NCI-H1436 treated with DMSO at 0.1 percent for 48 hours (cell line): ENCODE results near the gene EHMT2.
"Not testable (repeated sequence)": the region's sequence is repeated elsewhere in the genome, so short reads cannot be mapped to it uniquely, and the experiment has no call there.

Experiments
- DNase-seq: peaks from one replicate; lab custom pipeline; 2025; lab: John Stamatoyannopoulos, UW

EHMT2 gene

GRCh38 chr6:31915351-31915750 lies 17.9 kb upstream of the EHMT2 start:
- DNase-seq = no peak

- no peak for DNase-seq
Observed at GRCh38 chr6:31911826-31912585, 14.5 kb upstream of the EHMT2 start.

DNA sequence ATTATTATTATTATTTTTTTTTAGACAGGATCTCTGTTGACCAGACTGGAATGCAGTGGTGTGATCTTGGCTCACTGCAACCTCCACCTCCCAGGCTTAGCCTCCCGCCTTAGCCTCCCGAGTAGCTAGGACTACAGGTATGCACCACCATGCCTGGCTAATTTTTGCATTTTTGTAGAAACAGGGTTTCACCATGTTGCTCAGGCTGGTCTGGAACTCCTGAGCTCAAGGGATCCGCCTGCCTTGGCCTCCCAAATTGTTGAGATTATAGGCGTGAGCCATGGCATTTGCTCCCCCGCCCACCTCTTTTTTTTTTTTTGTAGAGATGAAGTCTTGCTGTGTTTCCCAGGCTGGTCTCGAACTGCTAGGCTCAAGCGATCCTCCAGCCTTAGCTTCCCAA lies 11.8 kb upstream of the EHMT2 start:
- DNase-seq = not testable (repeated sequence)

DNA sequence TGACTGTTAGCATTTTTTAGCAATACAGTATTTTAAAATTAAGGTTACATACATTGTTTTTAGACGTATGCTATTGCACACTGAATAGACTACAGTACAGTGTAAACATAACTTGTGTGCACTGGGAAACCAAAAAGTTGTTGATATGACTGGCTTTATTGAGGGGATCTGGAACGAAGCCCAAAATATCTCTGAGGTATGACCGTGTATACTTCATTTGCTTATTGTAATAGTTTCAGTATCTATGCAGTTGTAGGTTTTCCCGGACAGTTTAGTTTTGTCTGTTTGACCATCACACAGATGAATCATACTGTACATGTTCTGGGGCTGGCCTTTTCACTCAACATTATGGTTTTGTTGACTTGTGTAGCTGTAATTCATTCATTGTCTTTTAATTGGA lies 11.3 kb upstream of the EHMT2 start:
- no peak for DNase-seq

- not testable (repeated sequence) for DNase-seq
Observed at GRCh38 chr6:31908255-31908654, 10.8 kb upstream of the EHMT2 start.

DNA sequence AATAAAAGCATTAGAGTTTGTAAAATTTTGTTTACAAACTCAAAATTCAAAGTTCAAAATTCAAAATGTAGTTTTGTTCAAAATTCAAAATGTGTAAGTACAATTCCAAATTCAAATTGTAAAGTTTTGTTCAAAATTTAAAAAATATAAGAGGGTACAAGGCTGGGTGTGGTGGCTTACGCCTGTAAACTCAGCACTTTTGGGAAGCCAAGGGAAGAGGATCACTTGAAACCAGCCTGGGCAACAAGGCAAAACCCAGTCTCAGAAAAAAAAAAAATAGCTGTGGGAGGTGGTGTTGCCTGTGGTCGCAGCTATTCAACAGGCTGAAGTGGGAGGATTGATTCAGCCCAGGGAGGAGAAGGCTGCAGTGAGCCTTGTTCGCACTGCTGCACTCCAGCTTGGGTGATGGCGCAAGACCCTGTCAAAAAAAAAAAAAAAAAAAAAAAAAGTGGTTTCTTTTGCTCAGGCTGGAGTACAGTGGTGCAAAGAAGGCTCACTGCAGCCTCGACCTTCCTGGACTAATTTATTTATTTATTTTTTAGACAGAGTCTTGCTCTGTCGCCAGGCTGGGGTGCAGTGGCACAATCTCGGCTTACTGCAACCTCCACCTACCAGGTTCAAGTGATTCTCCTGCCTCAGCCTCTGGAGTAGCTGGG lies 9.8 kb upstream of the EHMT2 start:
- no peak for DNase-seq

- DNase-seq = not testable (repeated sequence)
Observed at GRCh38 chr6:31906727-31907126, 9.2 kb upstream of the EHMT2 start.

DNA sequence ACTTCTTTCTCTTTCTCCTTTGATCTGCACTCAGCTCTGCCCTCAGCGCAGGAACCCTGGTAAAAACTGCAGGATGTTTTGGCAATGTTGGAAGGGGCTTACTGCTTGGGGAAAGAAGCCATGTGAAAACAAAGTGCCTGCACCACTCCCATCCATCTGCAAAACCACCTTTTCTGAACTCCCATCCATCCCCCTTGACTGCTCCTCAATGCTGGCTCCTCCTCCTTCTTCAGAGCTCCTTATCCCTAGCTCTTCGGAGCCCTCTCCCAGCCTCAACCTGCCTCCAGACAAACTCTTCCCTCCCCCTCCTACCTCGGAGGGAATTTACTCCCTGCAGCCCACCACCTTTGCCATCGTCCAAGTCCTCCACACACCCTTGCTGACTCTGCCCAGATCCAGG lies 8.6 kb upstream of the EHMT2 start:
- no peak for DNase-seq

- DNase-seq = no peak
Observed at GRCh38 chr6:31905041-31905440, 7.5 kb upstream of the EHMT2 start.

GRCh38 chr6:31903957-31904356 lies 6.5 kb upstream of the EHMT2 start:
- no peak for DNase-seq

DNA sequence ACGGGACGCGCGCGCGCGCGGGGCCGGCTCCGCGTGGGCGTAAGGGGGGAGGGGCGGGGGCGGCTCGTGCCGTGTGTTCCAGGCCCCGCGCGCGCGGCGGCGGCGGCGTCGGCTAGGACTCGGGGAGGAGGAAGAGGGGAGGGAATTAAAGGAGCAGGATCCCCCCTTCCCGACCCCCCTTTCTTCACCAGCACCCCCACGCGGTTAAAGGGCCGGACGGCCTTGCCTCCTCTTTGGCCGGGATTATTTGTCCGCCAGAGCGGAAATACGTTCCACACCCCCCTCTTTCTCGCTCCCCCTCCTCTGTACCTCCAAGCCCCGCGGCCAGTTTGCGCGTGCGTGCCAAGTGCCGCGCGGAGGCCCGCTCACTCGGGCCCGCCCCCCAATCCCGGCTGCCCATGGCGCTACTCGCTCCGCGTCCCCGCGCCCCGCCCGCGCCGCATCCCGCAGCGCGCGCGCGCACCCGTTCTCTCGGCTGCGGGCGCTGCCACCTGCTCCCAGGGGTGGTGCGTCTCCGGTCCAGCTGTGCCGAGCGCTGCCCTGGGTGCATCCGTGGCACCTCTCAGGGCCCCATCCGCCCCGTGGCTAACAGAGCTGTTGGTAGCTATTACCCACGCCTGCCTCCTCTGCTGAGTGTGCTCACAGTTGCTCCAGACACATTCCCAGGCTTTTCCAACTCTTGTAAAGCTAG lies 4.6 kb upstream of the EHMT2 start, which contains the start of gene ZBTB12:
Gene ZBTB12 (minus strand): TSS at position 134 of the 691 bp plus-strand sequence. CDS start 781 bp downstream, outside the sequence.
- peak; percentile 67 for DNase-seq

GRCh38 chr6:31901415-31901952 lies 4.0 kb upstream of the EHMT2 start:
- no peak for DNase-seq

GRCh38 chr6:31900917-31901414 lies 3.5 kb upstream of the EHMT2 start:
- DNase-seq = no peak

- DNase-seq = no peak
Observed at GRCh38 chr6:31899882-31900722, 2.6 kb upstream of the EHMT2 start.

DNA sequence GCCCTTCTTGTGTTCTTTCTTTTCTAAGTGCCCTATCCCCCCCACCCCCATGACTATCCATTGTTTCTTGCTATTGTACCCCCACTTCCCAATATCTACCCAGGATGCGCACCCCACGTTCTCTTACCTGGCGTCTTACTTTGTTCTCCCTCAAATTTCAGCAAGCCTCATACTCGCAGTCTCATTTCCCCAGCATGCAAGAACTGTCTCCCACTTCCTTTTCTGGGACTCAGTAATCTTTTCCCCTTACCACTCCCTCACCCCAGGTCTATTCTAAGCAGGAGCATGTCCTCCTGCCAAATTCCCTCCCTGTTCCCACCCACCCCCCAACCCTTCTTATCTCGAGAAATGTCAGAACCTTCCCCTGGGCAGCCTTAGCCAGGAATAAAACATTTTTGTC lies 1.7 kb upstream of the EHMT2 start:
- no peak for DNase-seq

- DNase-seq = peak; percentile 22
Observed at GRCh38 chr6:31898383-31899011, 999 bp upstream of the EHMT2 start.

- DNase-seq = no peak
Observed at GRCh38 chr6:31896856-31897611, 464 bp downstream of the EHMT2 start.

DNA sequence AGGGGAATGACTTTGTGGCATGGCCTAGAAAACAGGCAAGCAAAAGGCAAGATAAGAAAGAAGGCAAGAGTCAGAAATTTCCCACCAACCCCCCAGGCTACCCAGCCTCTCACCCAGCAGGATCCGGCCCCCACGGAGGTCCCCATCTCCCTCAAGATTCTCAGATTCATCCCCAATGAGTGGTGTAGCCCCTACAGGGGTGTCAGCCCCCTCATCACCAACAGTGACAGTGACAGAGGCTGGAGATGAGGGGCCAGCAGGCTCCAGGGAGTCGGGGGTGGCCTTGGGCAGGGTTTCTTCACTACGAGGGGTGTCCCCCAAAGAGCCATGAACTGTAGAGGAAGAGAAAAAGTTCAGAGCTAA lies 1.0 kb downstream of the EHMT2 start:
- DNase-seq = no peak

GRCh38 chr6:31892821-31893220 lies 4.7 kb downstream of the EHMT2 start:
- DNase-seq = no peak

- no peak for DNase-seq
Observed at GRCh38 chr6:31889331-31889972, 8.0 kb downstream of the EHMT2 start.
